HK-2 (cell line): ENCODE measurements around the gene SH3PXD2A.

Source experiments
- DNase-seq: peaks from one replicate; pipeline ENCODE4 v3.0.0-alpha.2; 2018; ENCODE audit not compliant: unreplicated experiment

Gene SH3PXD2A

DNA sequence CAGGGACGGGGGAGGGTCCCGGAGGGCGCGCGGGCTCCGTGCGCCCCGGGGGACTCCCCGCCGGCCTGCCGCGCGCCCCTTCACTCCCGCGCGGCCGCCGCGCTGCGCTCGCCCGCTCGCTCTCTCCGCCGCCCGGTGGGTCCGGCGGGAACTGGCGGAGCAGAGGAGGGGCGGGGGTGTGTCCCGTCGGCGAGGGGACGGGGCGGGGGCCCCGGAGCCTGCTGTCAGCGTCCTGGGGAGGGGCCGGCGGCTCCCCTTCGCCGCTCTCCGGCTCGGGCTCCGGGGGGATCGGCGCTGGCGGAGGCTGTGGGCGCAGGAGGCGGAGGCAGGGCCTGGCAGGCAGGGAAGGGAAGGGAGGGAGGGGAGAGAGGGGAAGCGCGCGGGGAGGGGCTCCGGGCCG, at the start of gene SH3PXD2A:
SH3PXD2A (minus strand) TSS at position 153 of the 400 bp plus-strand sequence. CDS start 310 bp downstream, outside the sequence.
- DNase-seq = no peak

DNA sequence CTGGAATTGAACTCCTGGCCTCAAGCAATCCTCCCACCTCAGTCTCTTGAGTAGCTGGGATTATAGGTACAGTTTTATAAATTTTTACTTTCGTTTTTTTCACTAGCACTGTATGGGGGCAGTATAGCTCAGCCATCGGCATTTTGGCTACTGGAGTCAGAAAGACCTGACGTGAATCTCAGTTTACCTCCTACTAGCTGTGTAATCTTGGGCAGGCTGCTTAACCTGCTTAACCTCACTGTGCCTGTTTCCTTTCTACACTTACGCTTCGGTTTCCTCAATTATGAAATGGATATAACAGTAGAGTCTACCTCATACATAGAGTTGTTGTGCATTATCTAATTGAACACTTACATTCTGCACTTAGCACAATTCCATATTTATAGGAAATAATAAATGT, 45.9 kb upstream of the SH3PXD2A start:
- no peak for DNase-seq

DNA sequence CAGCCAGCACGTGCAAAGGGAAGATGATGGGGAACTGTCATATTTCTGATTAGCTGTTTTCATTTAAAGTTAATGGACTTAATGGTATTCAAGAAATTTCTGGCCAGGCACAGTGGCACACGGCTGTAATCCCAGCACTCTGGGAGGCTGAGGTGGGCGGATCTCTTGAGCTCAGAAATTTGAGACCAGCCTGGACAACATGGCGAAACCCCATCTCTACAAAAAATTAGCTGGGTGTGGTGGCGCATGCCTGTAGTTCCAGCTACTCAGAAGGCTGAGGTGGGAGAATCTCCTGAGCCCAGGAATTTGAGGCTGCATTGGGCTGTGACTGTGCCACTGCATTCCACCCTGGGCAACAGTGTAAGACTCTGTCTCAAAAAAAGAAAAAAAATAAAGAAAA, 43.9 kb upstream of the SH3PXD2A start:
- DNase-seq = no peak

GRCh38 chr10:103897241-103897774, 41.9 kb upstream of the SH3PXD2A start:
- no peak for DNase-seq

- no peak for DNase-seq
Measured at GRCh38 chr10:103896225-103896624, 40.8 kb upstream of the SH3PXD2A start.

DNA sequence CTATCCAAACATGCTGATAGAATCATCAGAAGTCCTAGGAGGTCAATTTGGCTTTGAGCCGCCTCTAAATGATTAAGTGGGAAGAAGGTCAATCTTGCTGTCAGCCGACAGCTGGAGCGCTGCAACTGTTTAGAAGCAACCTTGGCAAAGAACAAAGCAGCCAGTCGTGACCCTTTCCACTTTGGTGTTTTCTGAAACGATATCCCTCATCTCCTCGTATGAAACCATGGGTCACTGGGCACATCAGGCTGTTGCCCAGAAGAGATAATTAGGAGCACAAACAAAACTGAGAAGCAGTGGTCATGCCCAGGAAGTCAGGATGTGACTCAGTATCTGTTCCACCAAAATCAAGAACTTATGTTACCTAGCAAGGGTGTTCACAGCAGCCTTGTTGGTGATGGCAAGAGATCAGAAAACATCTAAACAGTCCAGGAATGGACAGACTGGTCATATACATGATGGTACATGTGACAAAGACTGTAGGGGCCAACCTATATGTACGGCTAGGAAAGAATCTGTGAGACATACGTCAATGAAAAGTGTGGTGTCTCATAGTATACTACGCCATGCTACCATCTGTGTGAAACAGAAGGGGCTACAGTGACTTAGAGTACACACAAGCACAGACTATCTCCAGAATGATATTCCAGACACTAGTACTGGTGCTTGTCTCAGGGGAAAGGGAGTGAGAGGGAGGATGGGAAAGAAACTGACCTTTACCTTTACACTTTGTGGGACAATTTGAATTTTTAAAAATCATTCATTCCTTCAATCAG, 40.2 kb upstream of the SH3PXD2A start:
- DNase-seq = no peak

- no peak for DNase-seq
Measured at GRCh38 chr10:103894441-103894864, 39.1 kb upstream of the SH3PXD2A start.

DNA sequence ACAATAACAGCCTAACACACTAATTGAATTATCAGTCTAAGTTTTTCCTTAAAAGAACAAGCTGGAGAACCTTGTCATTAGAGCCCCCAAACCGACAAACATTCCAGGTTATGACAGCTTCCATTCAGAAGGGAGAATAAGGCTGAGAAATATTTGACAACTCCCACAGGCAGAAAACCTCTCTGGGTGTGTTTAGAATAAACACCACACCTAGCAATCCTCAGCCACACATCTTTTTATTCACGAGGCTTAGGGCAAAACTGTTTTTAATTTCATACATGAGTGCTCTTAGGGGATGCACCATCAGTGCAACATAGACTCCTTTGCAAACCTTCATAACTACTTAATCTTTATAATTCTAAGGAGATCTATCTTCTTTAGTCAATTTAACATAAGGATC, 38.4 kb upstream of the SH3PXD2A start:
- DNase-seq = no peak

DNA sequence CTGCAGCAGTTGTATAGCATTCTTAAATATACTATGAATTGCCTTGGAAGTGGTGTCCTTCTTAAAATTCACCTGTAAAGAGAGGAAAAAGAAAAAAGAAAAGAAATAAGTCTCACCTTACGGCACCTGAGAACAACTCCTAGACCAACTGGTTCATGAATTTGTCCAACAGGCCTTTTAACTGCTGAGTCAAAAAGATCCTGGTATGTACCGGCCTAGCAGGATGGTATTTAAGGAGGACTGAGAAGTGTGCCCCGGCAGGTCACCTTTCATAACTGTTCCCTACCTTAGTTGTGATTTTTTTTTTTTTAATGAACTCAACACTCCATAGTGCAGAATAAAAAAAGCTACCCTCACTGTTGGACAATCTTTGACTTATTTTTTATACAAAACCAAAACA, 36.8 kb upstream of the SH3PXD2A start:
- DNase-seq = no peak

GRCh38 chr10:103890688-103891087, 35.3 kb upstream of the SH3PXD2A start:
- no peak for DNase-seq

DNA sequence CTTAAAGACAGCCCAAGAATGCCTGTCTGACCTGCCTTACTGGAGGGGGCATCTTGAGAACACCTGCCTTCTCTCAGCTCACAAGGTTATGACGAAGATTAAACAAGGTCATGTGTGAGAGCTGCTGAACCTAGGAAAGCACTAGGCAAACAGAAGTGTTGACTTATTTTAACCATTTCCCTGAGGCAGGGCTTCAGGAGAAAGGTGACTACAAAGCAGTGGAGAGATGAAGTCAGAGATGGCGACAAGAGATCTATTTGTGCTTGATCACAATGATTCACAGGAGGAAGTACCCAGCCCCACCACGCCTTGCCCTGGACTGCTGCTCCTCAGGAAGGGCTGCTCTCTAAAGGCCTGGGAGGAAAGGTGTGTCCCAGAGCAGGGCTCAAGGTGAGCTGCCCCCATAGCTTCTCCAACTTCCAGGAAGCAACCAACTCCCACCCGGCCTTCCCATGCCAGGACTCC, 34.9 kb upstream of the SH3PXD2A start:
- peak; percentile 25 for DNase-seq

GRCh38 chr10:103889121-103889720, 33.8 kb upstream of the SH3PXD2A start:
- no peak for DNase-seq

- peak; percentile 84 for DNase-seq
Measured at GRCh38 chr10:103888113-103888841, 32.9 kb upstream of the SH3PXD2A start.

DNA sequence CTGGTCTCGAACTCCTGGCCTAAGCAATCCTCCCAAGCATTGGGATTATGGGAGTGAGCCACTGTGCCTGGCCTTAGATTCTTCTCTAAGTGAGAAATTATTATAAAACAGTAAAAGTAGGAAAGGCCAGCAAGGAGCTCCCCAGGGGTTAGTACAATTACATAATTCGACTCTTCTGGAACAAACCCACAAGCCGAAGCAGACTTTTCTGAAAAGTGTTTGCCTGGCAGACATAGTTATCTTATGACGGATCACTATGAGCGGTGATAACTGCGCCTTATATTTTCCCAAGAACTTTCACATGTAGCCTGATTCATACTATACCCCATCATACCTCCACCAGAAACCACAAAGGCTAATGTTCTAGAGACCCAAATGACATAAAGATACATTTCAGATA, 30.2 kb upstream of the SH3PXD2A start:
- no peak for DNase-seq

- peak; percentile 62 for DNase-seq
Measured at GRCh38 chr10:103884681-103885139, 29.3 kb upstream of the SH3PXD2A start.

DNA sequence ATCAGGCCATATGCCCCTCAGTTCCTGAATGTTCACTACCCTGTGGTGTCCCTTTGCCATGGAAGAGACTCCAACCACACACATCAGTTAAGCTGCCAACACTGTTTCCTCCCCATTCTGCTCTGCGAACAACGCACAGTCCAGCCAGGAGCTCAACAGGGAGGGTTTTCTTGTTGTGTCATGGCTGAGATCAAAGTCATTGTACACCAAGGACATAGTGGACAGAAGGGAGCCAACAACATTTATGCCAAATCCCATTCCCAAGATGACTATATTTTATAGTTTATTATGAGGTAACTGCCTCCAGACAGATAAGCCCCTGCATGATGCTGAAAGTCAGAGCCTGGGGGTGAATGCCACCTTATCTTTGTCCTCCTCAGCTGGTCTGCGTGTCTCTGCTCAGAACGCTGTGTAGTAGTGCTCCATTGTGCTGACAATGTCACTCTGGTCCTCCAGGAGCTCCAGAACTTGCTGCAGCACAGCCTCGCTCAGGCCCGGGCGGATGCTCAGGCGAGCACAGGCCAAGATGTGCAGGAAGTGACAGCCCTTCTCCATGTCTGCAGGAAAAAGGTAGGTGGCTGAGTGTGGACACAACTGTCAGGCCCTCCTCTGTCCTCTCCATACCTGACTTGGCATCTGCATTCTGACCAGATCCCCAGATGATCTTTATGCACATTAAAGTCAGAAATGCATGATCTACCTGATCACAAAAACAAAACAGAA, 27.1 kb upstream of the SH3PXD2A start:
- DNase-seq = no peak

DNA sequence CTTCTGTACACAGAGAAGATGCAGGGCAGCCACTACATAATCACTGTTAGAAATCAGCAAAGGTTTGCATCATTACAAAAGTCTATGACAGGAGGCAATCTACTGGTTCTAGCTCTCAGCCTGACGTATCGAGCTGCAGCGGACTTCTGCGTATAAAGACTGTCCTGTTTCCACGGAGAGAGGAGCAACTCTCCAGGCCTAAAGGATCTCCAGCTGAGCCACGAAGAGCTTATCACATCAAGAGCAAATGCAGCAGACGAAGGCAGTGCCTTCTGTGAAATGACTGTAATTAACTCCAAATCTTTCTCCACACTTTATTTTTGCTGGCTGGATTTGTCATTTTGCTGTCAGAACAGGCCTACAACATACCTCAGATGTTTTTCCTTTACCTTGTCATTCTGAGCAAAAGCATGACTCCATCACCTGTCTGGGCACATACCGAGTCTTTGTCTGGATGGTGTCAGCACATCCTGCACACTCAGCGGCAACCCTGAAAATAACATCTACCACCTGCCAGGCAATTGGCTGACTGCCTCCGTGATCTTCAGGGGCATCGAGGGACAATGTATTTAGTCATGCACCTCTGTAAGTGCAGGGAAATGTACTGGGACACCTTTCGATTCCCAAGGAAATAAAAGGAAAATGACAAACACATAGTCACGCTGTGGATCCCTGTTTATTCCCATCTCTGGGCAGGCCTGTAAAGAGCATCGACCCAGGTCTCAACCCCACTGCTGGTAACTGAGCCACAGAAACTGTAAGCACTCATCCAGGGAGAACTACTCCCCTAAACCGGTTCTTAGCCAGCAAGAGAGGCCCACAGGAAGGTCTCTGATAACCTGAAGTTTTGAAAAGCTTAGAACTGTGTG, 26.3 kb upstream of the SH3PXD2A start:
- DNase-seq = no peak

DNA sequence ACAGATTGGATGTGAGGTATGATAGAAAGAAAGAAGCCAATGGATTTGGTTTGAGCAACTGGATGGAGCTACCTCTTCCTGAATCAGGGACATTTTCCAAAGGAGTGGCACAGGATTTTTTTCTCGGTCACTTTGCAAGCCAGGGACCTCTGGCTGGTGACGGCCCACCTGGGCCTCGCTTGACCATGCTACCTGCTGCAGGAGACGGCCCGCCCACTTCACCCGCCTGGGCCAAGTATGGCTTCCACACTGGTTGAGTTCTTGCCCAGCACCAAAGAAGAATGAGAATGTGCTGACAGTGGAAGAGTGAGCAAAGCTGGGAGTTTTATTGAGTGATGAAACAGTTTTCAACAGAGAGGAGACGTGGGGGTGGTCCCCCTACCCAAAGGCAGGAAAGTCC, 24.5 kb upstream of the SH3PXD2A start:
- DNase-seq = no peak

- no peak for DNase-seq
Measured at GRCh38 chr10:103879409-103879808, 24.0 kb upstream of the SH3PXD2A start.

- DNase-seq = no peak
Measured at GRCh38 chr10:103877861-103878260, 22.5 kb upstream of the SH3PXD2A start.

DNA sequence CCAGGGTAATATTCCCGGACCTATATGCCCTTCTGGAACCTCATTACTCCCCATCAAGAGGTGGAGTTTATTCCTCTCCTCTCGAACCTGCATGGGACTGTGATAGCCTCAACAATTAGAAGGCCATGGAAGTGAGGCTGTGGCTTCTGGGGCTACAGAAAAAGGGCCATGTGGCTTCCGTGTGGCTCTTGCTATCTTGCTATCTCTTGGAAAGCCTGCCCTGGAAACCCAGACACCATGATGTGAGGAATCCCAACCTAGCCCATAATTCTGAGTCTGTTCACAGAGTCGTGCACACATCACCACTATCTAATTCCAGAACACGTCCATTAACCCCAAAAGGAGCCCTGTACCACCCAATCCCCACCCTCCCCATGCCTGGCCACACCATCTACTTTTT, 20.8 kb upstream of the SH3PXD2A start:
- no peak for DNase-seq
